ENCODE results near the gene CECR2. TPM values are rescaled to one million over a fixed set of nuclear protein-coding genes. Genes with fewer than 3 reads are reported as not detected.

Gene CECR2
- total and polyA plus RNA-seq, 10 of the 15 experiments (the other 5 are each of a cell fraction or from before 2014, with no cell fraction given), result 0.01 to 0.08 (median 0.01) TPM; not detected in 7

DNA sequence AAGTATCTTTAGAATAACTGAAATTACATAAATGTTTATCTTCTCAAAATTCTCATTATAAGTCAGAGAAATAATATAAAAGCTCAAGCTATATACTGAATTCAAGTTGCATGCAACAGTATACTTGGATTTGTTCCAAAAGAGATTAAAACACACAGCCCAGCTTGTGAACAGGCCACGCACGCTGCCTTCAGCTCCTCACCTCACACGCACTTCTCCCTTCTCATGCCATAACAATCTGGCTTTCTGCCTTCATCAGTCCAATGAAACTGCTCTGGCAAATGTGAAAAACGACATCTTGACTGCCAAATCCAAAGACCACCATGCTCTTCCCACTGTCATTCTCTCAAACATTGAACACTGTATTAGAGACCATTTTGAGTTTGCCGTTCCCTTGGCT lies 237.2 kb downstream of the CECR2 start:
- WGBS (ENCODE audit: insufficient coverage, insufficient replicate concordance, low lambda C conversion rate, missing lambda C conversion rate), result 94% methylated on average over 5 of the region's 5 CpGs
- ATAC-seq, result no peak
- CTCF ChIA-PET, result interaction anchor here (0.9 to 1.0 kb wide), 2 partner anchors 14 to 48 kb away, joined by 3 to 4 read pairs; no protein-coding TSS in a partner anchor
- H3K4me3 ChIP-seq, result no peak overlapping the region
- no peak overlapping the region for H3K9ac ChIP-seq (ENCODE audit: control insufficient read depth, insufficient read depth, low read length)
- H3K27ac ChIP-seq (ENCODE audit: control insufficient read depth, insufficient read depth), result no peak overlapping the region
- RAD21 ChIA-PET (ENCODE audit: unreplicated experiment), result no interaction called here
- no peaks in the 10 kb centered on the region for H4K20me1 ChIP-seq (ENCODE audit: control insufficient read depth, insufficient read depth)
- H3K36me3 ChIP-seq (ENCODE audit: control insufficient read depth in 2 of 2, insufficient read depth in 2 of 2, low read length in 1 of 2), result peaks cover 3 to 17% of the 10 kb centered on the region in 2 experiments
- BruUV-seq (replicated peaks), result TSS peak; percentile 13
- H3K9me3 ChIP-seq (replicated peaks; ENCODE audit: control insufficient read depth, insufficient read depth, low read length), result no peaks in the 10 kb centered on the region
- H3K27me3 ChIP-seq (replicated peaks in 1 of 2; ENCODE audit: control insufficient read depth in 2 of 2, insufficient read depth in 2 of 2, low read length in 1 of 2), result no peaks in the 10 kb centered on the region
- no peak for DNase-seq (ENCODE audit: low read depth, low spot score)
- intact Hi-C loops (cut with micrococcal nuclease; ENCODE audit: unreplicated experiment) (no loop called here), in situ Hi-C loops (cut with MboI) (no loop called here)
- POLR2A ChIA-PET, result no interaction called here
- TF ChIP-seq, protein P1, sequence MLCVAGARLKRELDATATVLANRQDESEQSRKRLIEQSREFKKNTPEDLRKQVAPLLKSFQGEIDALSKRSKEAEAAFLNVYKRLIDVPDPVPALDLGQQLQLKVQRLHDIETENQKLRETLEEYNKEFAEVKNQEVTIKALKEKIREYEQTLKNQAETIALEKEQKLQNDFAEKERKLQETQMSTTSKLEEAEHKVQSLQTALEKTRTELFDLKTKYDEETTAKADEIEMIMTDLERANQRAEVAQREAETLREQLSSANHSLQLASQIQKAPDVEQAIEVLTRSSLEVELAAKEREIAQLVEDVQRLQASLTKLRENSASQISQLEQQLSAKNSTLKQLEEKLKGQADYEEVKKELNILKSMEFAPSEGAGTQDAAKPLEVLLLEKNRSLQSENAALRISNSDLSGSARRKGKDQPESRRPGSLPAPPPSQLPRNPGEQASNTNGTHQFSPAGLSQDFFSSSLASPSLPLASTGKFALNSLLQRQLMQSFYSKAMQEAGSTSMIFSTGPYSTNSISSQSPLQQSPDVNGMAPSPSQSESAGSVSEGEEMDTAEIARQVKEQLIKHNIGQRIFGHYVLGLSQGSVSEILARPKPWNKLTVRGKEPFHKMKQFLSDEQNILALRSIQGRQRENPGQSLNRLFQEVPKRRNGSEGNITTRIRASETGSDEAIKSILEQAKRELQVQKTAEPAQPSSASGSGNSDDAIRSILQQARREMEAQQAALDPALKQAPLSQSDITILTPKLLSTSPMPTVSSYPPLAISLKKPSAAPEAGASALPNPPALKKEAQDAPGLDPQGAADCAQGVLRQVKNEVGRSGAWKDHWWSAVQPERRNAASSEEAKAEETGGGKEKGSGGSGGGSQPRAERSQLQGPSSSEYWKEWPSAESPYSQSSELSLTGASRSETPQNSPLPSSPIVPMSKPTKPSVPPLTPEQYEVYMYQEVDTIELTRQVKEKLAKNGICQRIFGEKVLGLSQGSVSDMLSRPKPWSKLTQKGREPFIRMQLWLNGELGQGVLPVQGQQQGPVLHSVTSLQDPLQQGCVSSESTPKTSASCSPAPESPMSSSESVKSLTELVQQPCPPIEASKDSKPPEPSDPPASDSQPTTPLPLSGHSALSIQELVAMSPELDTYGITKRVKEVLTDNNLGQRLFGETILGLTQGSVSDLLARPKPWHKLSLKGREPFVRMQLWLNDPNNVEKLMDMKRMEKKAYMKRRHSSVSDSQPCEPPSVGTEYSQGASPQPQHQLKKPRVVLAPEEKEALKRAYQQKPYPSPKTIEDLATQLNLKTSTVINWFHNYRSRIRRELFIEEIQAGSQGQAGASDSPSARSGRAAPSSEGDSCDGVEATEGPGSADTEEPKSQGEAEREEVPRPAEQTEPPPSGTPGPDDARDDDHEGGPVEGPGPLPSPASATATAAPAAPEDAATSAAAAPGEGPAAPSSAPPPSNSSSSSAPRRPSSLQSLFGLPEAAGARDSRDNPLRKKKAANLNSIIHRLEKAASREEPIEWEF (IDR thresholded peaks at IDR 0.05; ENCODE audit: insufficient replicate concordance, low read depth, low read length), result no peak
- TF ChIP-seq CHD1 (IDR thresholded peaks at IDR 0.05; ENCODE audit: low read depth, low read length) (no peak), BACH1 (IDR thresholded peaks at IDR 0.05; ENCODE audit: borderline replicate concordance) (no peak), TARDBP (IDR thresholded peaks at IDR 0.05; ENCODE audit: borderline replicate concordance) (no peak), TCF3 (IDR thresholded peaks at IDR 0.05; ENCODE audit: borderline replicate concordance, insufficient read depth, low read depth, low read length) (no peak), ETV6 (conservative IDR thresholded peaks at IDR 0.05 in 1 of 2, IDR thresholded peaks at IDR 0.05 in 1 of 2; ENCODE audit: borderline replicate concordance in 1 of 2, low read depth in 1 of 2) (no peak), EED (IDR thresholded peaks at IDR 0.05; ENCODE audit: low read depth) (no peak), FOXK2 (IDR thresholded peaks at IDR 0.05) (no peak), SREBF2 (IDR thresholded peaks at IDR 0.05; ENCODE audit: low read length) (no peak), IRF4 (IDR thresholded peaks at IDR 0.05; ENCODE audit: low read depth, low read length) (no peak), RAD21 (IDR thresholded peaks at IDR 0.05; ENCODE audit: insufficient read depth, low read depth, low read length) (no peak), ZNF207 (IDR thresholded peaks at IDR 0.05; ENCODE audit: borderline replicate concordance) (no peak)
- TF ChIP-seq, protein P2, sequence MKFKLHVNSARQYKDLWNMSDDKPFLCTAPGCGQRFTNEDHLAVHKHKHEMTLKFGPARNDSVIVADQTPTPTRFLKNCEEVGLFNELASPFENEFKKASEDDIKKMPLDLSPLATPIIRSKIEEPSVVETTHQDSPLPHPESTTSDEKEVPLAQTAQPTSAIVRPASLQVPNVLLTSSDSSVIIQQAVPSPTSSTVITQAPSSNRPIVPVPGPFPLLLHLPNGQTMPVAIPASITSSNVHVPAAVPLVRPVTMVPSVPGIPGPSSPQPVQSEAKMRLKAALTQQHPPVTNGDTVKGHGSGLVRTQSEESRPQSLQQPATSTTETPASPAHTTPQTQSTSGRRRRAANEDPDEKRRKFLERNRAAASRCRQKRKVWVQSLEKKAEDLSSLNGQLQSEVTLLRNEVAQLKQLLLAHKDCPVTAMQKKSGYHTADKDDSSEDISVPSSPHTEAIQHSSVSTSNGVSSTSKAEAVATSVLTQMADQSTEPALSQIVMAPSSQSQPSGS (IDR thresholded peaks at IDR 0.05; ENCODE audit: low read length), result no peak
- H3K79me2 ChIP-seq (ENCODE audit: control insufficient read depth, insufficient read depth, low read length), result no peaks in the 10 kb centered on the region; the same call in 1 of the 2 replicates
- H3K4me2 ChIP-seq (ENCODE audit: control insufficient read depth, insufficient read depth), result no peak overlapping the region
- no peaks in the 10 kb centered on the region for H3K4me1 ChIP-seq (ENCODE audit: control insufficient read depth, insufficient read depth, low read length)
- no peak for FAIRE-seq
- H2AFZ ChIP-seq (ENCODE audit: control insufficient read depth, low read depth, low read length), result no peak overlapping the region
- SMC1A ChIA-PET (ENCODE audit: uncharacterized antibody, unreplicated experiment), result no interaction called here
